Neuron (in vitro differentiated cells): ENCODE measurements around the gene P2RX1.

ENCODE experiments used
- H2AFZ ChIP-seq: one replicate; pipeline ENCODE4 v1.6.1; 2013; ENCODE audit warnings: low read depth, mild to moderate bottlenecking, inconsistent platforms, low read length, moderate library complexity
- H3K27me3 ChIP-seq: one replicate; pipeline ENCODE4 v1.6.1; 2013; ENCODE audit warnings: low read length; ENCODE audit not compliant: insufficient read depth
- H3K36me3 ChIP-seq: one replicate; pipeline ENCODE4 v1.6.1; 2013; ENCODE audit warnings: low read length; ENCODE audit not compliant: insufficient read depth
- H3K4me1 ChIP-seq: one replicate; pipeline ENCODE4 v1.6.1; 2013; ENCODE audit warnings: low read length; ENCODE audit not compliant: insufficient read depth
- H3K4me3 ChIP-seq: 2 replicates; pipeline ENCODE4 v1.5.1; 2013; ENCODE audit warnings: mild to moderate bottlenecking, low read length, moderate library complexity
- H3K9me3 ChIP-seq: one replicate; pipeline ENCODE4 v1.6.1; 2013; ENCODE audit warnings: low read length

Gene P2RX1

DNA sequence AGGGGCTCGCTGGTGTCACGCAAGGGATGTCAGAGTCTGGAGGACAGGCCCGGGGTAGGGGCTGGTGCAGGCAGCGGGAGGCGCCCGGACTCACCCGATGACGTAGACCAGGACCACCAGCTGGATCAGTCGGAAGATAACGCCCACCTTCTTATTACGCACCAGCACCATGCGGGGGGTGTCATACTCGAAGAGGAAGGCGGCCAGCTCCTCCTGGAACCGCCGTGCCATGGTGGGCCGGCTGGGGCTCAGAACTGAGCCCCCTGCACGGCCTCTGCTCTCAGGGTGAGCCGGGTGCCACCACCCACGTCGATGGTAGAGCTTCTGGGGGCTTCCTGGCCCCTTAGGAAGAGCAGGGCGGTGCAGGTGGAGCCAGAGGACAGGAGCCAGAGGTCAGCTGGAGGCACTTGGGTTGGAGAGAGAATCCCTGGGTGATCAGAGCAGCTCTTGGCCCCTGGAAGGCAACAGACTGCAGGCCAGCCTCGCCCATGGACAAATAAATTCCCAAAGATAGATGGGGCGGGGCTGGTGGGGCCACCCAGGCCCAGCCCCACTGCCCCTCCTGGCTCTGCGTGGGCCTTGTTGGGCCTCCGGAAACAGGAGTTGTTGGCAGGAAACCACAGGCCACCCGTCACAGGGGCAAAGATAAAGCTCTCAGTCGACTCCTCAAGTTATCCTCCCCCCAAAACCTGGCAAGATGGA lies at the start of gene P2RX1:
P2RX1 (minus strand) TSS at position 471 of the 702 bp plus-strand sequence; CDS start at position 231, 240 bp downstream.
- no peak within 1 kb of the TSS for H2AFZ ChIP-seq
- H3K9me3 ChIP-seq: no peaks in the 10 kb centered on the region
- H3K36me3 ChIP-seq: no peaks in the 10 kb centered on the region
- peaks cover 4% of the 10 kb centered on the region for H3K27me3 ChIP-seq
- H3K4me3 ChIP-seq: no peak within 1 kb of the TSS
- H3K4me1 ChIP-seq: no peaks in the 10 kb centered on the region

DNA sequence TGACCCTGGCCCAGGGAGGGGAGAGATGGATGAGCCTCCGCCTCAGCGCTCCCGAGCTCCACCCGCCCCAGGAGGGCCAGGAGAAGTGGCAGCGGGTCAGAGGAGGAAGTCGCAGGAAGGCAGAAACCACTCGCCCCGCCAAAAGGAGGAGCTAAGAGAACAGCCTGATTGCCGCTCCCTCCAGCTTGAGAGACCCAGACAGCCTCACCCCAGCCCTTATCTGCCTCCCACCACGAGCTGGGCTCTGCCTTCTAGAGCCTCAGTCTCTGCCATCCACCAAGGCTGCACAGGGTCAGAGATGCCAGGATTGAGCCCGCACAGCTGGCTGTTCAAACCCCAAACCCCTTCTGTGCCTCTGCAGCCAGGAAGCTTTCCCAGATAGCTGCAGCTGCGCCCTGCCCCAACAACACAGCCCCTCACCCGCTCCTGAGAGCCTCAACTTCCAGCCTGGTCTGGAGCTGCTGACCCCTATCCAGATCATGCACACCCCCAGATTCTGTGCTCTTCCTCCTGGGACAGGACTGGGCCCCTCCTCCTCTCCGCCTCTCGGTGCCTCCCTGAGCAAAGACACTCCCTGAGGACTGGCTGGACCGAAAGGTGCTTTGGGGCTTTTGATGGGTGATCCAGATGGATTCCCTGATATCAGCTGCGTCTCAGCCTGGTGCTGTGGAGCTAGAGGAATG lies 49.0 kb upstream of the P2RX1 start:
- no peaks in the 10 kb centered on the region for H3K4me1 ChIP-seq
- H3K9me3 ChIP-seq: no peaks in the 10 kb centered on the region
- no peaks in the 10 kb centered on the region for H3K36me3 ChIP-seq
- H2AFZ ChIP-seq: no peak overlapping the region
- peaks cover 70% of the 10 kb centered on the region for H3K27me3 ChIP-seq
- H3K4me3 ChIP-seq: no peak overlapping the region

DNA sequence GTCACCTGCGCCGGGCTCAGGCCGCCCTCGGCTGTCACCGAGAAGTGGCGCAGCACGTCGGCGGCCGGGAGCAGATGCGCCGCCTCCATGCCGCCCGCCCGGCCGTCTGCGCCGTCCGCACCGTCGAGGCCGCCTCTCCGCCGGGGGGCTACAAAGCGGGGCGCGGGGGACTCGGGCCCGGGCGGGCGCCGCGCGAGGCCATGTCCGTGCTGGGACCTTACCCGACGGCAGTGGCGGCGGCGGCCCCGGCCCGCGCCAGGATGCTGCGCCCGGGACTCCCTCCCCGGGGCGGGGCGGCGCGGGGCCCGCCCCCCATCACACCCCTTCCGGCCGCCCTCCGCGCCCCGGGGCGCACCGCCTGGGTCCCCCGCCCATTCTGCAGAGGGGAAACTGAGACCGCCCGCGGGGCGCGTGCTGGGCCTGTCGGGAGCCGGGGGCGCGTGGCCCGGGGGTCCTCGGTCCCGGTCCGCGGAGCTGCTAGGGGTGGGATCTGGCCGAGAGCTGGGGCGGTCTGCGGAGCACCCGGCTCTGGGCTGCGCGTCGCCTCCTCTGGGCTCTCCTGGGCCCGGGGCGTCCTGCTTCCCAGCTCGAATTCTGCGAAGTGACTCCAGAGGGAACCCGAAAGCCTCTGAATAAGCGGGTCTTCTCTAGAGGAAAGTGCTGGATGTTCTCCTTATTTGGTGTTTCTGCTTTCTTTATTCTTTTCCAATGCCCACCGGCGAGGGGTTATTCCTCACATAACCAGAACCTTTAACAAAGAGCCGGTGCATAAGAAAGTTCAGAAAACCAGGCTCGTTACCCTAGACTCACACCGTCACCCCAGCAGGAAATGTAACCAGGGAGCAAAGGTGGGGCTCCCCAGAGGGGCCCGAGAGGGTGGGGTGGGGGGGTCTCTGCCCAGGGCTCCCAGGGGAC lies 48.2 kb upstream of the P2RX1 start, which contains the start of gene ATP2A3:
ATP2A3 (minus strand) TSS at position 235 of the 915 bp plus-strand sequence; CDS start at position 89, 146 bp downstream.
- H2AFZ ChIP-seq: no peak within 1 kb of the TSS
- H3K27me3 ChIP-seq: peaks cover 77% of the 10 kb centered on the region
- no peaks in the 10 kb centered on the region for H3K9me3 ChIP-seq
- no peaks in the 10 kb centered on the region for H3K4me1 ChIP-seq
- no peak within 1 kb of the TSS for H3K4me3 ChIP-seq
- no peaks in the 10 kb centered on the region for H3K36me3 ChIP-seq

DNA sequence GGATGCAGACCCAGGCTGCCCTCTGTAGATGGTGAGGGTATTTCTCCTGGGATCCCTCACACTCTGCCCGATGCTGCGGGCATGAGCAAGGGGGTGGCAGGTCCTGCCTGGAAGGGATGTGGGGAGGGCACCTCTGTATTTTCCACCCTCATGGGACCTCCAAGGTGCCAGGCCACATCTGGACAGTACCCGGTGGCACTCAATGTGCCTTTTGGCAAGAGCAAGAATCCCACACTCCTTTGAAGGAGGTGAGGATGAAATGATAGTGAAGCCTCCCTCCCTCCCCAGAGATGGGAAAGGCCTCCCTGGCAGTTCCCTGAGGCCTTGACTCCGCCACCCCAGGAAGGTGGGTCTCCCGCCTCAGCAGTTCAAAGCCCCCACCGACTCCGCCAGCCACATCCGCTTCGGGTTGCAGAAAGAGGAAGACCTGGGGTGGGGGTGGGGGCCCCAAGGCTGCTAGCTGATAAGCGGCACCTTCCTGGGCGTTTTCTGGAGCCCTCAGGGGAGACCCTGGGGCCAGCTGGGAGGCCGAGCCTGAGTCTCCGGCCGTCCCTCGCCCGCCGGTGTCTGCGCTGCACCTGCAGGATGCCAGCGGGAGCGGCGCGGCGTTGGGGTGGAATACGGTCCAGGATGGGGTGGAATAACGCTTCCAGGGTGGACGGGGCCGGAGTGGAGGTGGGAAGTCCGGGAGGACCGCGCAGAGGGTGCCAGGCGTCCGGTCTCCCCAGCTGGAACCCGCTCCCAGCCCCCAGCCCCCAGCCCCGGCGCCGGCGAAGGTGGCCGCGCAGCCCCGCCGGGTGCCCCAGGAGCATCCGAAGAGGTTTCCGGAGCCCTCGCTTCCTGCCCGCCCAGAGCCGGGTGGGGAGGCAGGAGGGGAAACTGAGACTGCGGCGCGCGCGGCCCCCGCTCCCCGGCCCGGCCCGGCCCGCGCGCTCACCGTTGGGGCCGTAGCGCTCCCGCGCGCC lies 47.3 kb upstream of the P2RX1 start:
- no peaks in the 10 kb centered on the region for H3K9me3 ChIP-seq
- no peak overlapping the region for H3K4me3 ChIP-seq
- H2AFZ ChIP-seq: no peak overlapping the region
- H3K4me1 ChIP-seq: no peaks in the 10 kb centered on the region
- no peaks in the 10 kb centered on the region for H3K36me3 ChIP-seq
- peaks cover 77% of the 10 kb centered on the region for H3K27me3 ChIP-seq

DNA sequence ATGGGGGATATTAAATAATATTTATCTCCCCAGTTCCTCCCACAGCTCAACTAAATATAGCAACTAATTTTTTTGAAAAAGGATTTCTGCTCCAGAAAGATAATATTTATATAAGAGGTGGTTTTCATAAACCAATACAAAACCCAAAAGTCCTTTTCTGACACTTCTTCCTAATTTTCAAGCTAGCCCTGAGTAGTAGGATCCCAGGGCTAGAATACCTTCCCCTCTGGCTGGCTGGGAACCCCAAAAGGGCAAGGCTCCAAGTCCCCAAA lies 46.6 kb upstream of the P2RX1 start:
- H3K9me3 ChIP-seq: no peaks in the 10 kb centered on the region
- H2AFZ ChIP-seq: no peak overlapping the region
- peaks cover 80% of the 10 kb centered on the region for H3K27me3 ChIP-seq
- H3K4me1 ChIP-seq: no peaks in the 10 kb centered on the region
- no peaks in the 10 kb centered on the region for H3K36me3 ChIP-seq
- no peak overlapping the region for H3K4me3 ChIP-seq

DNA sequence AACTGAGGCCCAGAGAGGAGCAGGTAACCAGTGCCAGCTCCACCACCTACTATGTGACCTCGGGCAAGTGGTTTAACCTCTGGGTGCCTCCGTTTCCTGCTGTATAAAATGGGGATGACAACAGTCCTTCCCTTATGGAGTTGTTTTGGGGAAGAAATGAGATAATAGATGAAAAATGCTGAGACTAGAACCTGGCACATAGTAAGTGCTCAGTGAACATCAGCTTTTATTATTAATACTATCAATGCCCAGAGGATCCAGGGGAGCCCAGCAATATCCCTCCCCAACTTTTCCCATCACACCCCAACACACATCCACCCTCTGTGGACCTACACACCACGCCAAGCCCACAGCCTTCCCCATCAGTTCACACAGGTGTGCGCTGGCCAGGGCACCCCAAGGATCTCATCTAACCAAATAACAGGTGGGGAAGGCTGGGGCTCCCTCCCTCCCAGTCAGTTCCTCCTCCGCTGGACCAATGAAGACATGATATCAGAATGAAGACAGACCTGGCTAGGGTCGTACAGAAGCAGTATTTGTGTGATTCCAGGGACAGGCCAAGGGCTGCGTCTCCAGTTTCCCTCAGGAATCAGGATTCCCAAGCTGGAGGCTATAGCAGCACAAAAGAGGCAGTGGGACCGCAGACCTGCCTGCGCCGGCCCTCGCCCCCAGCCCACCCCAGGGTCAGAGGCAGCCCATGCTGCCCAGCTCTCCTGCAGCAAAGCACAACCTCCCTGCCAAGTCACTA lies 46.1 kb upstream of the P2RX1 start:
- Histone ChIP-seq H3K36me3 (no peaks in the 10 kb centered on the region), H3K27me3 (peaks cover 82% of the 10 kb centered on the region), H2AFZ (no peak overlapping the region), H3K9me3 (no peaks in the 10 kb centered on the region), H3K4me1 (no peaks in the 10 kb centered on the region), H3K4me3 (no peak overlapping the region)

DNA sequence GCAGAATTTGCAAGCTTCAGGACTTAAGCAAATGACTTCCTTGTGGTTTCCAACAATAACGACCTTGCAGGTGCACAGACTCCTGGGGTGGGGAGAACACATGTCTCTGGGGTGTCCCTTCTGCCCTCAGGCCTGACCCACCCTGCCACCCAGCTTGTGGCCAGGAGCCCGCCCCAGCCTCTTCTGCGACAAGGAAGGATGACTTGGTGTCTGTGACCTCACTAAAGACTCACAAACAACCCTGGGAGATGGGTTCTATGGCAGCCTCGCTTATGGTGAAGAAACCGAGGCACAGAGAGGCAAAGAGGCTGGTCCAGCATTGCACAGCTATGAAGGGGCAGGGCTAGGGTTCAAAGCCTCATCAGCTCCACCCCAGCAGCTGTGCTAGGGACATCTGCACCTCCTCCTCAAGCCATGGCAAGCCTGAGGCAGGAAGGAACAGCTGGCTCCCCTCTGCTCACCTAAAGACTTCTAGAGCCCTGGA lies 45.3 kb upstream of the P2RX1 start:
- H3K9me3 ChIP-seq: no peaks in the 10 kb centered on the region
- H3K4me3 ChIP-seq: no peak overlapping the region
- no peaks in the 10 kb centered on the region for H3K36me3 ChIP-seq
- H3K27me3 ChIP-seq: peaks cover 82% of the 10 kb centered on the region
- no peak overlapping the region for H2AFZ ChIP-seq
- no peaks in the 10 kb centered on the region for H3K4me1 ChIP-seq

DNA sequence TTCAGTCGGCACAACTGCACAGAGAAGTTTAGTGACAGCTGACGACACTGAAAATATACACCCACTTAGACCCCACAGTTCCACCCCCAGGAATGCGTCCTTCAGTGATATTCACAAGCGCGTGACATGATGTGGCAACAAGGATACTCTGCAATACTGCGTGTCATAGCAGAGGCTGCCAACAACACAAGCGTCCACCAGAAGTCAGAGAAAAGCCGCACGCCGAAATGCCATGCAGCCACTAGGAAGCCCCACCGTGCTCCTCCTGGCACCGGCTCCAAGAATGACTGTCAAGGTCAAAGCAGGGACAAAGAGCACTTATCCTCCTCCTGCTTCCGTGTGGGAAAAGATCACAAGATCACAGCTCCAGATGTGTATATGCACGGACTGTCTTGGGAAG lies 44.5 kb upstream of the P2RX1 start:
- H2AFZ ChIP-seq: no peak overlapping the region
- peaks cover 3% of the 10 kb centered on the region for H3K4me1 ChIP-seq
- H3K27me3 ChIP-seq: peaks cover 79% of the 10 kb centered on the region
- H3K36me3 ChIP-seq: no peaks in the 10 kb centered on the region
- no peaks in the 10 kb centered on the region for H3K9me3 ChIP-seq
- H3K4me3 ChIP-seq: no peak overlapping the region

DNA sequence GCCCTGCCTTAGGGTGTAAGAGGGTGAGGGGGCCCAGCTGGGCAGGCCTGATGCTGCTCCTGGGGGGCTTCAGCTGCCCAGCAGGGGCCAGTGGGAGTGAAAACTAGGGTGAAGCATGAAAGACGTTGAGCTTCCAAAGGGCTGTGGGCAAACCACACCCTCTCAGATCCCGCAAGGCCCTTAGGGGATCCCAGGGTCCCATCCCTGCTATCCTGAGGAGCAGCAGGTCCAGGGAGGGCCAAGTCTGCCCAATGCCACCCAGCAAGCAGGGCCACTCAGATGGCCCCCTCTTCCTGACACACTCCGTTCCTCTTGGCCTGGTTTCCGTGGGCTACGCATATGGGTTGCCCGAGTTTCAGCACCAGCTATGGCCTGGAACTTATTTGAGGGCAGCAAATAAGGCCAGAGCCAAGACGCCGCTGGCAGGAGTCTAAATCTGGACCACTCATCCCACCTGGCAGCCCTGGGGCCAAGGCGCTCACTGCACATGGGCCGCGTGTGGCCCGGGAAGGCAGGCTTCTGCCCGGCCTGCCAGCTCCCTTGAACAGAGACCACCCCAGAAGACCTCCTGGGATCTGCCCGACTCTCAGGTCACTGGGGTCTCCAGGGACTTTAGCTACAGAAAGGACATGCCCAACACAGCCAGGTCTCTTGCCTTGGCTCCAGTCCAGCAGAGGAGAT lies 43.8 kb upstream of the P2RX1 start:
- H3K9me3 ChIP-seq: no peaks in the 10 kb centered on the region
- H3K4me1 ChIP-seq: peaks cover 3% of the 10 kb centered on the region
- no peak overlapping the region for H2AFZ ChIP-seq
- no peaks in the 10 kb centered on the region for H3K36me3 ChIP-seq
- no peak overlapping the region for H3K4me3 ChIP-seq
- peaks cover 73% of the 10 kb centered on the region for H3K27me3 ChIP-seq

DNA sequence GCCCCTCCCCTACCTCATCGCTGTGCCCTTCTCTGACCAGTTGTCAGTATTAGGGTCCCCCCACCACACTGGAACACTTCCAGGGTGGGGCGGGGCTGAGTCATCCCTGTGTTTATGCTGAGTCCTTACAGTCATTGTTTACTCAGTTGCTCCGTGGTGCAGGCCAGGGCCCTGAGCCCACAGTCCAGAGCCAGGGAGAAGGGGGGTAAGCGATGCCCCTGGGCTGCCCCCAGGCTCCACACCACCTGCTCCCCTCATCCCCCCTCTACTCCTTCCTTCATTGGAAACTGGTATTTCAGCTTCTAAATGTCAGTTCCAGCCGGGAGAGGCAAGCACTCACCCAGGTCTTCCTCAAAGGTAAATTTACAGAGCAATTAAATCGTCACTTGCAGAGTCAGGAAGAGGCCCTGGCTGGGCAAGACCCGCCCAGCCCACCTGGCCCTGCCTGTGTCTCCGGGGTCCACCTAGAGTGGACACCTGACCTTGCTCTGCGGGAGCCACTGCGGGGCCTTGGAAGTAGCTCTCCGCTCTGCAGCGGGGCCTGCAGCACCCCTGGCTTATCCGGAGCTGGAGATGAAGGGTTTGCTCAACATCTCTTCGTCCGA lies 43.1 kb upstream of the P2RX1 start:
- Histone ChIP-seq H3K9me3 (no peaks in the 10 kb centered on the region), H3K27me3 (peaks cover 67% of the 10 kb centered on the region), H3K4me1 (peaks cover 3% of the 10 kb centered on the region), H3K36me3 (no peaks in the 10 kb centered on the region), H2AFZ (no peak overlapping the region), H3K4me3 (no peak overlapping the region)
